Measurements from ENCODE around the gene BTRC.
"Not testable (repeated sequence)": the region's sequence is repeated elsewhere in the genome, so short reads cannot be mapped to it uniquely, and the experiment has no call there.

The BTRC gene

DNA sequence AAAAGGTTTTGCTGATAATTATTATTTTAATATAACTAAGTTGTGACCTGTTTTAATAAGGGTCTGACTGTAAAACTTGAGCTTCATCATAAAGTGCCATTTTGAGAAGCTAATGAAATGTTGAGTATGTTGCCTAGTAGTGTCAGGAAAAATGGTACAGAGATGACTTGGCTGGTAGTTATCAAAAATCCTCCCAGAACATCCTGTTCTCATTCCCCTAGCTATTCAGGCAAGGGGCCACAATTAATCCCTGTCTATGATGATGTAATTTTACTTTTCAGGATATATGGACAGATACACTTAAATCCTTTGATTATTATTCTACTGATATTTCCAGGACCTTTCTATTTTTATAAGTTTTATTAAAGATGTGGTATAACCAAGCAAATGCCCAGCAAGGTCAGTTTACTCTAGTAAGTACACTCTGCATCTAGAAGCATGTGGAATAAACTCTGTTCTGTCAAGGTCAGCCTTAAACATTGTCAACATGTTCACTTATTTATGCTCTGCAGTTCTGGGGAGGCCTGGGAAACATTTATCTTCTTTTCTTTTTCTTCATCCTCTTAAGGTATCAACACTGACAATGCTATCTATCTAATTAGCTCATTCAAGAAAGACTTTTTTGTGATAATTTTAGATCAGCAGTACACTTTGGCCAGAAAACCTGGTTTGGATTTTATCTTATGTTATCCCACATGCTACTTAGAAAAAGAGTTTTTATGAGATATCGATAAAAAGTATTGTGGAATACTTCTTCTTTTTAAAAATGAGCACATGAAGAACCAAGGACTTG, 32.1 kb downstream of the BTRC start:
- DNase-seq (ENCODE audit: extremely low read depth in 1 of 2, low read depth in 1 of 2): no peak

- no peak for DNase-seq (ENCODE audit: extremely low read depth in 1 of 2, low read depth in 1 of 2)
These were observed 32.8 kb downstream of the BTRC start for GRCh38 chr10:101386659-101387259.

- DNase-seq (ENCODE audit: extremely low read depth in 1 of 2, low read depth in 1 of 2): no peak
These were observed 34.8 kb downstream of the BTRC start for GRCh38 chr10:101388676-101389276.

DNA sequence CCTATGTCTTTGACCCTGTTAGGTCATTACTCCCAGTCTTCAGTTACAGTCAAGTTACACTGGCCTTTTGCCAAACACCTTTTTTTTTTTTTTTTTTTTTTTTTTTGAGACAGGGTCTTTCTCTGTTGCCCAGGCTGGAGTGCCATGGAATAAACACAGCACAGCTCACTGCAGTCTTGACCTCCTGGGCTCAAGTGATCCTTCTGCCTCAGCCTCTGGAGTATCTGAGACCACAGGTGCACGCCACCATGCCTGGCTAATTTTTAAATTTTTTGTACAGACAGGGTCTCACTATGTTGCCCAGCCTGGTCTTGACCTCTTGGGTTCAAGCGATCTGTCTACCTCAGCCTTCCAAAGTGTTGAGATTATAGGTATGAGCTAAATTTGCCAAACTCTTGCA, 35.6 kb downstream of the BTRC start:
- DNase-seq (ENCODE audit: extremely low read depth in 1 of 2, low read depth in 1 of 2): not testable (repeated sequence)

DNA sequence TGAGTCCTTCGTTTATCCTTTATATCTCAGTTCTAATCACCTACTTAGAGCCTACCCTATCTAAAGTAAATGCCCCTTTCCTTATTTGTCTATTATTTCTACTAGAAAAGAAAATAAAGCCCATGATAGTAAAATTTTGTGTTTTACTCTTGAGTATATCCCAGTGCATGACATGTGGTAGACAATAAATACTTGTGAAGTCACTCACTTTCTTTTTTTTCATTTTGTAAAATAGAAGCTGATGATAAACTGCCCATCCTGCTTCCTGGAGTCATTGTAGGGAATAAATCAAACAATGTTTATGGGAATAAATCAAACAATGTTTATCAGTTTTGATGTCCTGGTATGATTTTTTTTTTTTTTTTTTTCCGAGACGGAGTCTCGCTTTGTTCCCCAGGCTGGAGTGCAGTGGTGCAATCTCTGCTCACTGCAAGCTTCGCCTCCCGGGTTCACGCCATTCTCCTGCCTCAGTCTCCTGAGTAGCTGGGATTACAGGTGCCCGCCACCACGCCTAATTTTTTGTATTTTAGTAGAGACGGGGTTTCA, 36.1 kb downstream of the BTRC start:
- no peak for DNase-seq (ENCODE audit: extremely low read depth in 1 of 2, low read depth in 1 of 2)

GRCh38 chr10:101393378-101393777, 39.4 kb downstream of the BTRC start:
- DNase-seq (ENCODE audit: extremely low read depth in 1 of 2, low read depth in 1 of 2): no peak

DNA sequence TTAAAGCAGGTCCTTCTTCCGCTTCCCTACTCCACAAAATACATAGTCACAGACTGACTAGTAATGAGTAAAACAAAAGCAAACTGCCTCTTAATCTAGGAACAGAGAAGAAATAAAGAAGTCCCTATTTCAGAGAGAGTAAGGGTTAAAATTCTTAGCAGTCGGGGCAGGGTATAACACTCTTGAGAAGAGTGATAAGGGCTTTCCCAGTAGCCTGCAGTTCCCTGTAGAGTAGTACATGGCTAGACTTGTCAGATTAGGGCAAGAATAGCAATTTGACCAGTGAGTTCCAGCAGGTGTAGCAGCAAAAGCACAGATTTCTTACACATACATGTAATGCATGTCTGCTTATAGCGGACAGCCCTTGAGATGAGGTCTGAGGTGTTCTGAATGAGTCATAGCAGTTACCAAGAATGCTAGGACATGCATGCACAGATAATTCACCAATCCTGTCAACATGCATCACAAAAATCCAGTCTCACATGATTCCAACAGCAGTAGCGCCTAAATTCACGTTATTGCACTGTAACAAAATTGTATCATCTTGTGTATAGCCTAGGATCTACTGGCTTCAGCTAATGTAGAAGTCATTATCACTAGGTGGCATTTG, 40.7 kb downstream of the BTRC start:
- DNase-seq (ENCODE audit: extremely low read depth in 1 of 2, low read depth in 1 of 2): no peak

DNA sequence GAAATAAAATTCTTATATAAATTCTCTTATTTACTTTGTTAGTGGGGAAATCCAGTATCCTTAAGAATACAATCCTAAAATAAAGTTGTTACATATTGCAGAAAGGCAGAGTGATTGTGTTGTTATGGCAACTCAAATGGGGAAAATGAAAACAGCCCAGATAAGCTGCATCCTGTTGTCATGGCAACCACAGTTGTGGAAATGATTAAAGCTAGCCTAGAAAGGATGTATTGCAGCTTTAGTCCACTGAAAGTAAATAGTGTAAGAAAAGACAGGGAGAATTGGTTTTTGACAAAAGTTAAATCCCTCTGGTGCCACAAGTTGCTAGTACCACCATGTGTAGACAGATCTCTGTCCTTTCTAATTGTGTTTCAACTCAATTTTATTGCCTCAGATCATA, 43.2 kb downstream of the BTRC start:
- peak in 1 of 2 donors; percentile 17 for DNase-seq (ENCODE audit: extremely low read depth in 1 of 2, low read depth in 1 of 2)

- no peak for DNase-seq (ENCODE audit: extremely low read depth in 1 of 2, low read depth in 1 of 2)
These were observed 46.6 kb downstream of the BTRC start for GRCh38 chr10:101400585-101400984.

DNA sequence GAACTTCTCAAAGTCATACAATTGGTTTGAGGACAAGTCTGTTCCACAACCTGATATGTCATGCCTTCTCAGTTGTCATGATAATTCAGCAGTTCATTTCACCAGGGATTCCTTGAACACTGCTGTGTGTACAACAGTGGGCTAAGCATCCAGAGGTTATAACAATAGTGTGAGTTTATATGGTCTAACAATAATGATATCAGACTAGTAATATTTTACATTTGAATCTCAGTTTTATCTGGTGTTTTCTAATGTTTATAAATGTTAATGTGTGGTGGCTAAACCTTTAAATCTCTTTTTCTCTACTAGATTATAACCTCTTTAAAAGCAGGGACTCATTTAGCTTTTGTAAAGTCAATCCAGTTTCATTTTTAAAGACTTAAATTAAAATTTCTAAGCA, 48.7 kb downstream of the BTRC start:
- no peak for DNase-seq (ENCODE audit: extremely low read depth in 1 of 2, low read depth in 1 of 2)

DNA sequence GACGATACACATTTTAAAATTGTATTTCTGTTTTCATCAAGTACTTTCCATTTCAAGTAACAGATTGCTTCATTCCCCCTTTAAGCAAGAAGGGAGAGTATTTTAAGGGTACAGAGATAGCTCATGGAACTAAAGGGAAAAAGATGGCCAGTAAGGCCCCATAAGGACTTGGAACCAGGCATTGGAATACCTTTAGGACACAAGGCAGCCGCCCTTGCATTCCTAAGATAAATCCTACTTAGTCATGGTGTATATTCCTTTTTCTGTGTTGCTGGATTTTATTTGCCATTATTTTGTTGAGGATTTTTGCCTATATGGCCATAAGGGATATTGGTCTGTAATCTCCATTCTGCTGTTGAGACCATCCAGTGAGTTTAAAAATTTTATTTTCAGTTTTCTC, 49.2 kb downstream of the BTRC start:
- DNase-seq (ENCODE audit: extremely low read depth in 1 of 2, low read depth in 1 of 2): no peak

DNA sequence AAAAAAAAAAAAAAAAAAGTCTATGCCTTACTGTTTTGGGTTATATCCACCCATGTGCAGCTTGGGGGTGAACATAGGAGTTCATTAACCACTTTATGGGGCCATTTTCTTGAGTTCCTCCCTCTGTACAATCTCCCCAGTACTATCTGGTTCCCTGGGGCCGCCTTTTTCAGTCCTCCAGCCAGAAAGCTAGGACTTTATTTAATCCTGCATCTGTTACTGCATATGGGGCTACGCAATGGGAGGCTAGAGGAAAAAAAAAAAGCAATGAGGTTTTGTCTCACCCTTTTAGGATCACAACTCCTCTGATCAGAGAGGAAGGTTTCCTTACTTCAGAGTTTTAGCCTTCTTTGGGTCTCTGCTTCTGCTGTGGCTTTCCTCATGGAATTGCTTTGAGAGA, 51.0 kb downstream of the BTRC start:
- no peak for DNase-seq (ENCODE audit: extremely low read depth in 1 of 2, low read depth in 1 of 2)

DNA sequence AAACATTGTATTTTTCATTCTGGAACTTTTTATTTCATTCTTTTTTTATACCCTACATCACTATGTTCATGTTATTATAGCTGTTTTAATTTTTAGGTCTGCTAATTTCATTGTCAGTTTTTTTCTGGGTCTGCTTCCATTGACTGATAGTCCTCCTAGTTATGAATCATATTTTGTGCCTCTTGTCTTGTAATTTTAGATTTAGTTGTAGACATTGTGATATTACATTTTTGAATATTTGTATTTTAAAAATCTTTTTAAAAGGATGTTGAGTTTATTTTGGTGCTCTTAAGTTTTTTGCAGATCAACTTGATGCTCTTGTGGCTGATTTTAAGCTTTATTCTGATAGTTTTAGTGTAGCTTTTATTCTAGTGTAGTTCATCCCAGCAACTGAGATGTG, 57.6 kb downstream of the BTRC start:
- no peak for DNase-seq (ENCODE audit: extremely low read depth in 1 of 2, low read depth in 1 of 2)

GRCh38 chr10:101414034-101414433, 60.1 kb downstream of the BTRC start:
- DNase-seq (ENCODE audit: extremely low read depth in 1 of 2, low read depth in 1 of 2): no peak

DNA sequence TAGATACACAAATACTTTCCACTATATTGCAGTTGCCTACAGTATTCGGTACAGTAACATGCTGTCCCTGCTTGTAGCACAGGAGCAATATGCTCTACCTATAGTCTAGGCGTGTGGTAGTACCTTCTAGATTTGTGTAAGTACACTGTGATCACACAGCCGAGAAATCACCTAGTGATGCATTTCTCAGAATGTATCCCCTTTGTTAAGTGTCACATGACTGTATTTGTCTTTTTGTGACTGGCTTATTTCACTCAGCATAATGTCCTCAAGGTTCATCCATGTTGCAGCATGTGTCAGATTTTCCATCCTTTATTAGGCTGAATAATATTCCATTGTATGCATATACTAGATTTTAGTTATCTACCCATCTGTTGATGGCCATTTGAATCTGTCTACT, 61.9 kb downstream of the BTRC start:
- DNase-seq (ENCODE audit: extremely low read depth in 1 of 2, low read depth in 1 of 2): no peak

DNA sequence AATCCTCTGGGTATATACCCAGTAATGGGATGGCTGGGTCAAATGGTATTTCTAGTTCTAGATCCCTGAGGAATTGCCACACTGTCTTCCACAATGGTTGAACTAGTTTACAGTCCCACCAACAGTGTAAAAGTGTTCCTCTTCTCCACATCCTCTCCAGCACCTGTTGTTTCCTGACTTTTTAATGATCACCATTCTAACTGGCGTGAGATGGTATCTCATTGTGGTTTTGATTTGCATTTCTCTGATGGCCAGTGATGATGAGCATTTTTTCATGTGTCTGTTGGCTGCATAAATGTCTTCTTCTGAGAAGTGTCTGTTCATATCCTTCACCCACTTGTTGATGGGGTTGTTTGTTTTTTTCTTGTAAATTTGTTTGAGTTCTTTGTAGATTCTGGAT, 68.0 kb downstream of the BTRC start:
- not testable (repeated sequence) for DNase-seq (ENCODE audit: extremely low read depth in 1 of 2, low read depth in 1 of 2)

GRCh38 chr10:101425535-101425934, 71.6 kb downstream of the BTRC start:
- no peak for DNase-seq (ENCODE audit: extremely low read depth in 1 of 2, low read depth in 1 of 2)

- no peak for DNase-seq (ENCODE audit: extremely low read depth in 1 of 2, low read depth in 1 of 2)
These were observed 74.1 kb downstream of the BTRC start for GRCh38 chr10:101428036-101428435.

DNA sequence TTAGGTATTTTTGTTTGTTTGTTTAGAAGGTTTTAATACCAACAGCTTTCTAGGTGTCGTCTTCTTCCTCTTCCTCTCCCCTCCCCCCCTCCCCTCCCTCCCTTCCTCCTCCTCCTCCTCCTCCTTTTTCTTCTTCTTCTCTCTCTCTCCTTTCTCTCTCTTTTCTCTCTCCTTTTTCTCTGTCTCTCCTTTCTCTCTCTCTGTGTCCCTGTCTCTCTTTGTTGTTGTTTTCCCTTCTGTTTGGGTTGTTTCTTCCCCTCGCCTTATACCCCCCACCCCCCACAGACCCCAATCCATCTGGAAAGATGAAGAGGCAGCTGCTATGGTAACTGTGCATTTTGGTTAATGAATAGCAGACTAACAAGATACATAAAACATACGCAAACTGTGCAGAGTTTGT, 75.5 kb downstream of the BTRC start:
- no peak for DNase-seq (ENCODE audit: extremely low read depth in 1 of 2, low read depth in 1 of 2)

GRCh38 chr10:101436302-101436701, 82.3 kb downstream of the BTRC start:
- DNase-seq (ENCODE audit: extremely low read depth in 1 of 2, low read depth in 1 of 2): no peak

- no peak for DNase-seq (ENCODE audit: extremely low read depth in 1 of 2, low read depth in 1 of 2)
These were observed 85.0 kb downstream of the BTRC start for GRCh38 chr10:101438881-101439391.
